WTC11 (cell line): ENCODE measurements around the gene AKAP9. TPM values are rescaled to one million over a fixed set of nuclear protein-coding genes. Genes with fewer than 3 reads are reported as not detected.

Source experiments
- ATAC-seq: fragments of 200-7000 bp; cut with Tn5 transposase; 2 replicates; pipeline ENCODE4 v1.10.0; 2021; ENCODE audit warnings: mild to moderate bottlenecking, moderate library complexity
- CTCF ChIA-PET: fragments of 300-600 bp; sonication (Branson Sonifier 250); formaldehyde crosslinking; loops from one replicate; lab custom pipeline; 2021; ENCODE audit warnings: antibody characterized with exemption; lab: Charles Lee
- POLR2A ChIA-PET: fragments of 350-600 bp; sonication (Branson Sonifier 250); formaldehyde crosslinking; loops from one replicate; lab custom pipeline; 2021; ENCODE audit warnings: antibody characterized with exemption; lab: Charles Lee
- DNase-seq: peaks from one replicate; pipeline ENCODE4 v3.0.0; 2021; ENCODE audit warnings: low spot score
- H3K27ac Mint-ChIP-seq: 2 replicates; pipeline ENCODE4 v1.8.0; 2021; ENCODE audit warnings: mixed read lengths
- H3K27me3 Mint-ChIP-seq: 2 replicates; pipeline ENCODE4 v1.8.0; 2021; ENCODE audit warnings: low read depth, mild to moderate bottlenecking, moderate library complexity, mixed read lengths
- H3K36me3 Mint-ChIP-seq: 2 replicates; pipeline ENCODE4 v1.8.0; 2021; ENCODE audit warnings: mixed read lengths
- H3K4me1 Mint-ChIP-seq: 2 replicates; pipeline ENCODE4 v1.8.0; 2022; ENCODE audit warnings: mixed read lengths
- H3K4me3 Mint-ChIP-seq: 2 replicates; pipeline ENCODE4 v1.8.0; 2021; ENCODE audit warnings: mild to moderate bottlenecking, moderate library complexity, mixed read lengths
- H3K9me3 Mint-ChIP-seq: 2 replicates; pipeline ENCODE4 v1.8.0; 2021; ENCODE audit warnings: mixed read lengths
- CREB1 ChIP-seq: sonication (generic); formaldehyde crosslinking; IDR thresholded peaks from 2 replicates; pipeline ENCODE4 v1.8.0; 2023; ENCODE audit warnings: mild to moderate bottlenecking, missing genetic modification reagents
- GRHL2 ChIP-seq: fragments of 250-450 bp; sonication (Bioruptor Pico); IDR thresholded peaks from 2 replicates; pipeline ENCODE4 v1.8.0; 2022; ENCODE audit warnings: mild to moderate bottlenecking, moderate library complexity; ENCODE audit not compliant: insufficient replicate concordance, severe bottlenecking
- IRF2 ChIP-seq: sonication (generic); formaldehyde crosslinking; IDR thresholded peaks from 2 replicates; pipeline ENCODE4 v1.8.0; 2022; ENCODE audit warnings: low read depth, missing genetic modification reagents, borderline replicate concordance
- PRRX2 ChIP-seq: fragments of 250-450 bp; sonication (Bioruptor Pico); IDR thresholded peaks from 2 replicates; pipeline ENCODE4 v1.8.0; 2021; ENCODE audit warnings: mild to moderate bottlenecking
- SMAD3 ChIP-seq: sonication (generic); formaldehyde crosslinking; IDR thresholded peaks from 2 replicates; pipeline ENCODE4 v1.8.0; 2022; ENCODE audit warnings: missing genetic modification reagents, mild to moderate bottlenecking, borderline replicate concordance
- SP1 ChIP-seq: sonication (generic); formaldehyde crosslinking; conservative IDR thresholded peaks from 2 replicates; pipeline ENCODE4 v1.8.1; 2022; ENCODE audit warnings: missing genetic modification reagents
- TCF7 ChIP-seq: sonication (generic); formaldehyde crosslinking; IDR thresholded peaks from 2 replicates; pipeline ENCODE4 v1.8.0; 2022; ENCODE audit warnings: mild to moderate bottlenecking, low read depth, missing genetic modification reagents, moderate library complexity
- TEAD4 ChIP-seq: sonication (generic); formaldehyde crosslinking; IDR thresholded peaks from 2 replicates; pipeline ENCODE4 v1.8.0; 2022; ENCODE audit warnings: mild to moderate bottlenecking, missing genetic modification reagents
- ZNF138 ChIP-seq: sonication (generic); formaldehyde crosslinking; conservative IDR thresholded peaks from 2 replicates; pipeline ENCODE4 v1.8.1; 2022; ENCODE audit warnings: mild to moderate bottlenecking, moderate library complexity, missing genetic modification reagents
- ZNF232 ChIP-seq: sonication (generic); formaldehyde crosslinking; IDR thresholded peaks from 2 replicates; pipeline ENCODE4 v1.8.0; 2022; ENCODE audit warnings: mild to moderate bottlenecking, missing genetic modification reagents
- ZNF396 ChIP-seq: fragments of 250-450 bp; sonication (Bioruptor Pico); IDR thresholded peaks from 2 replicates; pipeline ENCODE4 v1.8.0; 2021; ENCODE audit warnings: mild to moderate bottlenecking, moderate library complexity, borderline replicate concordance
- ZNF416 ChIP-seq: fragments of 250-450 bp; sonication (Bioruptor Pico); IDR thresholded peaks from 2 replicates; pipeline ENCODE4 v1.9.0; 2021; ENCODE audit warnings: mild to moderate bottlenecking, inconsistent platforms
- total RNA-seq: library from RNA; stranded (reverse); gene quantifications from 3 replicates; pipeline ENCODE4 v1.2.3, GENCODE V29; 2021
- TF ChIP-seq, protein P1 (sequence below): sonication (generic); formaldehyde crosslinking; IDR thresholded peaks from 2 replicates; pipeline ENCODE4 v1.8.0; 2022; ENCODE audit warnings: mild to moderate bottlenecking, missing genetic modification reagents
- TF ChIP-seq, protein P2 (sequence below): sonication (generic); formaldehyde crosslinking; IDR thresholded peaks from 2 replicates; pipeline ENCODE4 v1.8.1; 2023; ENCODE audit warnings: mild to moderate bottlenecking, missing genetic modification reagents, moderate library complexity
- TF ChIP-seq, protein P3 (sequence below): sonication (generic); formaldehyde crosslinking; IDR thresholded peaks from 2 replicates; pipeline ENCODE4 v1.8.1; 2022; ENCODE audit warnings: low read depth, mild to moderate bottlenecking, moderate library complexity, missing genetic modification reagents, borderline replicate concordance
- TF ChIP-seq, protein P4 (sequence below): sonication (generic); formaldehyde crosslinking; IDR thresholded peaks from 2 replicates; pipeline ENCODE4 v1.8.1; 2023; ENCODE audit warnings: mild to moderate bottlenecking, missing genetic modification reagents
- TF ChIP-seq, protein P5 (sequence below): sonication (generic); formaldehyde crosslinking; IDR thresholded peaks from 2 replicates; pipeline ENCODE4 v1.8.1; 2023; ENCODE audit warnings: mild to moderate bottlenecking, missing genetic modification reagents, borderline replicate concordance
- TF ChIP-seq, protein P6 (sequence below): sonication (generic); formaldehyde crosslinking; conservative IDR thresholded peaks from 2 replicates; pipeline ENCODE4 v1.8.1; 2022; ENCODE audit warnings: mild to moderate bottlenecking, missing genetic modification reagents

AKAP9 gene
- total RNA-seq, 1 experiment from 2014 or later, result 35.2 TPM

DNA sequence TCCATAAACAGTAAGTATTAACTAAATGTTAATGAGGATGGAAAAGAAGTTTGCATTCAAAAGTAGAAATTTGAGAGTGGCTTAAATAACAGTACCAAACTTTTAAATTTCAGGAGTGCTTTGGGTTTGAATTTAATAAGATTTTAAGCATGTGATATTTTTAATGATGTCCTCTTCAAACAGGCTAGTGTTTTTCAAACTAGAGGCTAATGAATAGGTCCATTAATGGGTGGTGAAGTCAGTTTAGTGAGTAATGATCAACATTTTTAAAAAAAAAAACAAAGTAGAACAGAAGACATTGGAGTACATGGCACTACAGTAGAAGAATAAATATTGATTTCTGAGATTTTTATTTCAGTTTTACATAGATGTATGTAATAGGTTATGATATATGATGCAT, 72.9 kb downstream of the AKAP9 start:
- Mint-ChIP-seq H3K4me3 (no peak overlapping the region), H3K9me3 (peaks cover 25% of the 10 kb centered on the region), H3K36me3 (peaks cover 38% of the 10 kb centered on the region), H3K27ac (no peak overlapping the region), H3K4me1 (no peaks in the 10 kb centered on the region), H3K27me3 (no peaks in the 10 kb centered on the region; the same call in 1 of the 2 replicates)
- DNase-seq (no peak), ATAC-seq (no peak)
- ChIA-PET CTCF (no interaction called here), POLR2A (no interaction called here)
- TF ChIP-seq ZNF396, result no peak
- TF ChIP-seq, protein P1, sequence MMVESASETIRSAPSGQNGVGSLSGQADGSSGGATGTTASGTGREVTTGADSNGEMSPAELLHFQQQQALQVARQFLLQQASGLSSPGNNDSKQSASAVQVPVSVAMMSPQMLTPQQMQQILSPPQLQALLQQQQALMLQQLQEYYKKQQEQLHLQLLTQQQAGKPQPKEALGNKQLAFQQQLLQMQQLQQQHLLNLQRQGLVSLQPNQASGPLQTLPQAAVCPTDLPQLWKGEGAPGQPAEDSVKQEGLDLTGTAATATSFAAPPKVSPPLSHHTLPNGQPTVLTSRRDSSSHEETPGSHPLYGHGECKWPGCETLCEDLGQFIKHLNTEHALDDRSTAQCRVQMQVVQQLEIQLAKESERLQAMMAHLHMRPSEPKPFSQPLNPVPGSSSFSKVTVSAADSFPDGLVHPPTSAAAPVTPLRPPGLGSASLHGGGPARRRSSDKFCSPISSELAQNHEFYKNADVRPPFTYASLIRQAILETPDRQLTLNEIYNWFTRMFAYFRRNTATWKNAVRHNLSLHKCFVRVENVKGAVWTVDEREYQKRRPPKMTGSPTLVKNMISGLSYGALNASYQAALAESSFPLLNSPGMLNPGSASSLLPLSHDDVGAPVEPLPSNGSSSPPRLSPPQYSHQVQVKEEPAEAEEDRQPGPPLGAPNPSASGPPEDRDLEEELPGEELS, result no peak

DNA sequence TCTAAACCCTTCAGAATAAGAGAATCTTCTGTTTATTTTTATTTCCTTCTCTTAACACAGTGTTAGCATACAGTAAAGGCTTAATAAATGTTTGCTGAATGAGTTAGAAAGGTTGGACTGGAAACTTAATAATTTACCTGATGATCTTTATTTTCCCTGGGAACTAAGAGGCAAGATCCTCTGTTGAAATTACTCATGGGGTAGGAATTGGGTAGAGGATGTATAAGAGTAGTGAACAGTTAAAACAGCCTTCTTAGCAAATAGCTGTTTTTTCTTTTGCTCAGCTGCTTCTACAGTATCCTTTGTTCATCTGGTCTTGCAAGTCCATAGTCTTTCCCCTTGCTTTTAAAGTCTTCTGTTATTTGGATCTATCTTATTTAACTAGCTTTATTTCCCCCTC, 80.0 kb downstream of the AKAP9 start:
- ATAC-seq, result no peak
- CTCF ChIA-PET, result no interaction called here

More for the DNA sequence above, 80.0 kb downstream of the AKAP9 start:
- H3K27ac Mint-ChIP-seq, result no peak overlapping the region
- H3K9me3 Mint-ChIP-seq, result peaks cover 6% of the 10 kb centered on the region
- H3K27me3 Mint-ChIP-seq, result no peaks in the 10 kb centered on the region
- peaks cover 3% of the 10 kb centered on the region; the same call in 1 of the 2 replicates for H3K4me1 Mint-ChIP-seq
- no peak for DNase-seq
- POLR2A ChIA-PET, result no interaction called here
- TF ChIP-seq ZNF138 (CRISPR knock-in tag) (no peak), SP1 (CRISPR knock-in tag) (no peak), CREB1 (CRISPR knock-in tag) (no peak), PRRX2 (CRISPR knock-in tag) (no peak), ZNF416 (no peak), SMAD3 (CRISPR knock-in tag) (no peak), GRHL2 (CRISPR knock-in tag) (no peak), ZNF232 (CRISPR knock-in tag) (no peak), TEAD4 (CRISPR knock-in tag) (no peak), TCF7 (CRISPR knock-in tag) (no peak), IRF2 (CRISPR knock-in tag) (no peak)
- TF ChIP-seq, protein P2, sequence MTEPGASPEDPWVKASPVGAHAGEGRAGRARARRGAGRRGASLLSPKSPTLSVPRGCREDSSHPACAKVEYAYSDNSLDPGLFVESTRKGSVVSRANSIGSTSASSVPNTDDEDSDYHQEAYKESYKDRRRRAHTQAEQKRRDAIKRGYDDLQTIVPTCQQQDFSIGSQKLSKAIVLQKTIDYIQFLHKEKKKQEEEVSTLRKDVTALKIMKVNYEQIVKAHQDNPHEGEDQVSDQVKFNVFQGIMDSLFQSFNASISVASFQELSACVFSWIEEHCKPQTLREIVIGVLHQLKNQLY (CRISPR knock-in tag), result no peak
- TF ChIP-seq, protein P3, sequence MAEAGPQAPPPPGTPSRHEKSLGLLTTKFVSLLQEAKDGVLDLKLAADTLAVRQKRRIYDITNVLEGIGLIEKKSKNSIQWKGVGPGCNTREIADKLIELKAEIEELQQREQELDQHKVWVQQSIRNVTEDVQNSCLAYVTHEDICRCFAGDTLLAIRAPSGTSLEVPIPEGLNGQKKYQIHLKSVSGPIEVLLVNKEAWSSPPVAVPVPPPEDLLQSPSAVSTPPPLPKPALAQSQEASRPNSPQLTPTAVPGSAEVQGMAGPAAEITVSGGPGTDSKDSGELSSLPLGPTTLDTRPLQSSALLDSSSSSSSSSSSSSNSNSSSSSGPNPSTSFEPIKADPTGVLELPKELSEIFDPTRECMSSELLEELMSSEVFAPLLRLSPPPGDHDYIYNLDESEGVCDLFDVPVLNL, result no peak
- TF ChIP-seq, protein P4, sequence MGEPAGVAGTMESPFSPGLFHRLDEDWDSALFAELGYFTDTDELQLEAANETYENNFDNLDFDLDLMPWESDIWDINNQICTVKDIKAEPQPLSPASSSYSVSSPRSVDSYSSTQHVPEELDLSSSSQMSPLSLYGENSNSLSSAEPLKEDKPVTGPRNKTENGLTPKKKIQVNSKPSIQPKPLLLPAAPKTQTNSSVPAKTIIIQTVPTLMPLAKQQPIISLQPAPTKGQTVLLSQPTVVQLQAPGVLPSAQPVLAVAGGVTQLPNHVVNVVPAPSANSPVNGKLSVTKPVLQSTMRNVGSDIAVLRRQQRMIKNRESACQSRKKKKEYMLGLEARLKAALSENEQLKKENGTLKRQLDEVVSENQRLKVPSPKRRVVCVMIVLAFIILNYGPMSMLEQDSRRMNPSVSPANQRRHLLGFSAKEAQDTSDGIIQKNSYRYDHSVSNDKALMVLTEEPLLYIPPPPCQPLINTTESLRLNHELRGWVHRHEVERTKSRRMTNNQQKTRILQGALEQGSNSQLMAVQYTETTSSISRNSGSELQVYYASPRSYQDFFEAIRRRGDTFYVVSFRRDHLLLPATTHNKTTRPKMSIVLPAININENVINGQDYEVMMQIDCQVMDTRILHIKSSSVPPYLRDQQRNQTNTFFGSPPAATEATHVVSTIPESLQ (CRISPR knock-in tag), result no peak
- TF ChIP-seq, protein P5, sequence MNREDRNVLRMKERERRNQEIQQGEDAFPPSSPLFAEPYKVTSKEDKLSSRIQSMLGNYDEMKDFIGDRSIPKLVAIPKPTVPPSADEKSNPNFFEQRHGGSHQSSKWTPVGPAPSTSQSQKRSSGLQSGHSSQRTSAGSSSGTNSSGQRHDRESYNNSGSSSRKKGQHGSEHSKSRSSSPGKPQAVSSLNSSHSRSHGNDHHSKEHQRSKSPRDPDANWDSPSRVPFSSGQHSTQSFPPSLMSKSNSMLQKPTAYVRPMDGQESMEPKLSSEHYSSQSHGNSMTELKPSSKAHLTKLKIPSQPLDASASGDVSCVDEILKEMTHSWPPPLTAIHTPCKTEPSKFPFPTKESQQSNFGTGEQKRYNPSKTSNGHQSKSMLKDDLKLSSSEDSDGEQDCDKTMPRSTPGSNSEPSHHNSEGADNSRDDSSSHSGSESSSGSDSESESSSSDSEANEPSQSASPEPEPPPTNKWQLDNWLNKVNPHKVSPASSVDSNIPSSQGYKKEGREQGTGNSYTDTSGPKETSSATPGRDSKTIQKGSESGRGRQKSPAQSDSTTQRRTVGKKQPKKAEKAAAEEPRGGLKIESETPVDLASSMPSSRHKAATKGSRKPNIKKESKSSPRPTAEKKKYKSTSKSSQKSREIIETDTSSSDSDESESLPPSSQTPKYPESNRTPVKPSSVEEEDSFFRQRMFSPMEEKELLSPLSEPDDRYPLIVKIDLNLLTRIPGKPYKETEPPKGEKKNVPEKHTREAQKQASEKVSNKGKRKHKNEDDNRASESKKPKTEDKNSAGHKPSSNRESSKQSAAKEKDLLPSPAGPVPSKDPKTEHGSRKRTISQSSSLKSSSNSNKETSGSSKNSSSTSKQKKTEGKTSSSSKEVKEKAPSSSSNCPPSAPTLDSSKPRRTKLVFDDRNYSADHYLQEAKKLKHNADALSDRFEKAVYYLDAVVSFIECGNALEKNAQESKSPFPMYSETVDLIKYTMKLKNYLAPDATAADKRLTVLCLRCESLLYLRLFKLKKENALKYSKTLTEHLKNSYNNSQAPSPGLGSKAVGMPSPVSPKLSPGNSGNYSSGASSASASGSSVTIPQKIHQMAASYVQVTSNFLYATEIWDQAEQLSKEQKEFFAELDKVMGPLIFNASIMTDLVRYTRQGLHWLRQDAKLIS (CRISPR knock-in tag), result no peak
- TF ChIP-seq, protein P6, sequence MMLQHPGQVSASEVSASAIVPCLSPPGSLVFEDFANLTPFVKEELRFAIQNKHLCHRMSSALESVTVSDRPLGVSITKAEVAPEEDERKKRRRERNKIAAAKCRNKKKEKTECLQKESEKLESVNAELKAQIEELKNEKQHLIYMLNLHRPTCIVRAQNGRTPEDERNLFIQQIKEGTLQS, result no peak
- TF ChIP-seq, all 79 proteins: peak for 0
- Mint-ChIP-seq H3K36me3 (peaks cover 24% of the 10 kb centered on the region), H3K4me3 (no peak overlapping the region)
